Superior temporal gyrus (tissue), 1 donor: ENCODE data around the gene SEMA4D.
A peak's percentile ranks its signal among the peaks of the same experiment; 100 is the strongest.

ENCODE experiments used
- DNase-seq: peaks from one replicate; pipeline ENCODE4 v3.0.0-alpha.2; 2016; ENCODE audit errors: extremely low spot score

SEMA4D gene

GRCh38 chr9:89497978-89498851 lies at the start of gene SEMA4D:
SEMA4D (minus strand) TSS chr9:89498113; CDS start chr9:89405456, 92,657 bp downstream.
- DNase-seq = peak; percentile 76

- DNase-seq = no peak
These were observed 49.1 kb upstream of the SEMA4D start for GRCh38 chr9:89547000-89547399.

- no peak for DNase-seq
These were observed 46.4 kb upstream of the SEMA4D start for GRCh38 chr9:89544279-89544661.

- DNase-seq = no peak
These were observed 45.8 kb upstream of the SEMA4D start for GRCh38 chr9:89543621-89544278.

GRCh38 chr9:89543111-89543510 lies 45.2 kb upstream of the SEMA4D start:
- DNase-seq = peak; percentile 61

- peak; percentile 96 for DNase-seq
These were observed 44.6 kb upstream of the SEMA4D start for GRCh38 chr9:89542401-89543021.

GRCh38 chr9:89541798-89542197 lies 43.9 kb upstream of the SEMA4D start:
- DNase-seq = no peak

GRCh38 chr9:89539374-89539773 lies 41.5 kb upstream of the SEMA4D start:
- no peak for DNase-seq

GRCh38 chr9:89538871-89539270 lies 41.0 kb upstream of the SEMA4D start:
- no peak for DNase-seq

GRCh38 chr9:89537166-89537565 lies 39.3 kb upstream of the SEMA4D start:
- DNase-seq = no peak

- no peak for DNase-seq
These were observed 38.7 kb upstream of the SEMA4D start for GRCh38 chr9:89536600-89536999.

- DNase-seq = no peak
These were observed 38.2 kb upstream of the SEMA4D start for GRCh38 chr9:89536145-89536574.

GRCh38 chr9:89535461-89535860 lies 37.5 kb upstream of the SEMA4D start:
- DNase-seq = no peak

- no peak for DNase-seq
These were observed 36.8 kb upstream of the SEMA4D start for GRCh38 chr9:89534515-89535287.

- peak; percentile 72 for DNase-seq
These were observed 35.6 kb upstream of the SEMA4D start for GRCh38 chr9:89533411-89534095.

GRCh38 chr9:89532944-89533343 lies 35.0 kb upstream of the SEMA4D start:
- no peak for DNase-seq

GRCh38 chr9:89532478-89532877 lies 34.6 kb upstream of the SEMA4D start:
- no peak for DNase-seq

- no peak for DNase-seq
These were observed 33.9 kb upstream of the SEMA4D start for GRCh38 chr9:89531766-89532165.

- no peak for DNase-seq
These were observed 32.8 kb upstream of the SEMA4D start for GRCh38 chr9:89530726-89531125.

- DNase-seq = peak; percentile 83
These were observed 31.5 kb upstream of the SEMA4D start for GRCh38 chr9:89529243-89530035.
